ENCODE measurements around the gene CRACR2B.

Gene CRACR2B

DNA sequence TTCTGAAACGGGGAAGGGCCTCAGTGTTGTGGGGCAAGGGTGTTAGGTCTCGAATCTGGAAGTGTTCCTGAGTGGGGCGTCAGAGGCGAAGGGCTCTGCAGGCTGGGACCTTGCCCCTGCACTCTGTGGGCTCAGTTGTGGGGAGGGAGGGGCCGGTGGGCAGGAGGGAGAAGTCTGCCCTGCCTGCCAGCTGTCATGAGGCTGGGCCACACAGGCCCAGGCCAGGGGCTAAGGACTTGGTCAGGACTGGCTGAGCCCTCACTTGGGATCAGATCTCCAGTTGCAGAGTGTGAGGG, at the start of gene CRACR2B:
Gene CRACR2B, plus strand, starts transcription at position 23 of the 296 bp plus-strand sequence. CDS start 689 bp downstream, outside the sequence.
- DNase-seq = no peak

DNA sequence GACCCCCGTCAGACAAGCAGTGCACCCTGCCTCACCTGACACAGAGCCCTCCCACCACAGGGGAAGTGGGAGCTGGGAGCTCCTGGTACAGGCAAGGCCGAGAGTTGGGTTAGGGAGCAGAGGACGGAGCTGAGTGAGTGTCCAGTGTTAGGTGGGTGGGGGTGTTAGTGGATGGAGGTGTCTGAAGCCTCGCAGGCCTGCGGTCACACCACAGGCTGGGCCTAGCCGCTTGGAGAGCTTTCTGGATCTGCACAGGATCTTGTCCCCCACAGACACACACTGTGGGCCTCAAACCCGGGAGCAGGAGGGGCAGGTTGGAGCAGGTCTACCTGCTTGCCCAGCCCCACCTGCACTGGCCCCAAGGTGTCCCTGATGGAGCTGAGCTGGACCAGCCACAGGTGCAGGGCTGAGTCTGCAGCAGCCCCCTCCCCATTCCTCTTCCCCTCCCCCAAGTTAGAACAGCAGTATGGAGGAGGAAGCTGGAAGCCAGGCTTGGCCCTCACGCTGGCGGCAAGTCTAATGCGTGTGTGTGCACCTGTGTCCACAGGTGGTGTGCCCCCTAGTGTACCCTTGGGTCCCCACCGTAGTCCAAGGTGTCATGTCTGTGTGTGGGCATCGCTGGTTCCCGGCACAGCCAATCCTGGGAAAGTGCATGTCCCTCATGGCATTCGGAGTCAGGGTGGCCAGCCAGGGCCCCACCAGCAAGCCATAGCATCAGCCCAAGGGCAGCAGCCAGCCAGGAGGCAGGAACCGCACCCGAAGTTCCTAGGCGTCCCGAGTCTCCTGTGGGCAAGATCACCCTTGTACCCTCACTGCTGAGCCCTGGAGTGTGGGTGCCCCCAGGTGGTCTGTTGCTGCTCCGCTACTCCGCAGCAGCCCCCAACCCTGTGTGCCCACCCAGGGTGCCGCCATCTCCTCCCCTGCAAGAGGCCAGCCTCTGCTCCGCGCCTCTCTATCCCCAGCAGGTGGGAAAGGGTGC, 48.5 kb upstream of the CRACR2B start:
- DNase-seq = no peak

DNA sequence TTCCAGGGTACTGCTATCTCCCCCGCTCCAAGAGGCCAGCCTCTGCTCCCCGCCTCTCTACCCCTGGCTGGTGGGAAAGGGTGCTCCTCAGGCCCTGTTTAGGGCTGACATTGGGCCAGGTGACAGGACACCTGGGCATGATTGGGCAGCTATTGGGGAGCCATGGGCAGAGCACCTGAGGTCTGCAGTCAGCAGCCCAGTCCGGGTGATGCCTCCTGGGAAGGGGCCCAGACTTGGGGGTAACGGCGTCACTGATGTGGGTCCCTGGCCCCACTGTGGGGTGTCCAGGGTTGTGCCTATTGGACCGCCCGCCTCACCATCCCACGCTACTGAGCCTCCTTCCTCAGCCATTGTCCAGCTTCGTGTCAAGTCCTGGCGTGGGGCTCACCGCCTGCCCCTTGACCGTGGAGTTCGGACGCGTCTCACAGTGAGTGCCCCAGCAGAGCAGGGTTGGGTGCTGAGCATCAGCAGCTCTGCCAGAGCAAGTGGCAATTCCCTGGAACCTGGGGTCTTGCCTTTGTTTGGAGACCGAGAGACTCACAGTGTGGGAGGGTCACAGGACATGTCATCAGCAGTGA, 47.7 kb upstream of the CRACR2B start:
- no peak for DNase-seq

DNA sequence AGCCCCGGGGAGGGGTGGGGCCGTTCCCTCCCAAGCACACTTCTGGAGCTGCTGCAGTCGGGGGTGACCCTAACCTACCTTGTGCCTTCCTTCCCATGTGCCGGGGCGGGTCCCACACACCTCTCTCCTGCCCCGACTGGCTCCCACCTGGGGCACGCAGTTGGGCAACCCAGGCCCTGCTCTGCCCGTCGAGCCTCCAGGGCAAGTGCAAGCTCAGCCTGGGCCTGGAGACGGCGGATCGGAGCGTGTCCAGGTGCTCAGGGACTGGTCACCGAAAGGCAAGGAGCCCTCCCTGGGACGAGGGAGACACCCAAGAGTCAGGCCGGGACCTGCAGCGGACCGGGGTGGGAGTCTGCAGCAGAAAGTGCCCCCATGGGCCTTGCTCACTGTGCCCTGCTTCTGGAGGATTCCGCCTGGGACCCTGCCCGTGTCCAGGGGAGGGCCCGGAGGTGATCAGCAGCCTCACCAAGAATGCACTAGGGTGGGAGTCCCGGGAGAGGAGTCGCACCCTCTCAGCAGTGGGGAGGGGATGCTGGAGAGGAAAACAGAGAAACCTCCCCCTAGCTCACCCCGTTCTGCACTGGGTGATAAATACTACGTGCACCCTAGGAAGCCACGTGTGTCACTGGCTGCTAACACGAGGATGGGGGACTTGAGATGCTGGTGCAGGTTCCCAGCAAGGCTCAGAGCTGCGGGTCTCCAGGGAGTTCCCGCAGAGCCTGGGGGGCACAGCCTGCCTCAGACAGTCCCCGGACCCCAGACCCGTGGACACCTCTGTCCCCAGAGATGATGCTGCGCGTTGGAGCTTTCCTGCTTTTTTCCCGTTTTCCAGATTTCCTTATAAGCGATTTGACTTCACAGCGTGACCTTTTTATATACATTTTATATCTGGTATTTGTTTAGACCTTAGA, 45.2 kb upstream of the CRACR2B start:
- no peak for DNase-seq

DNA sequence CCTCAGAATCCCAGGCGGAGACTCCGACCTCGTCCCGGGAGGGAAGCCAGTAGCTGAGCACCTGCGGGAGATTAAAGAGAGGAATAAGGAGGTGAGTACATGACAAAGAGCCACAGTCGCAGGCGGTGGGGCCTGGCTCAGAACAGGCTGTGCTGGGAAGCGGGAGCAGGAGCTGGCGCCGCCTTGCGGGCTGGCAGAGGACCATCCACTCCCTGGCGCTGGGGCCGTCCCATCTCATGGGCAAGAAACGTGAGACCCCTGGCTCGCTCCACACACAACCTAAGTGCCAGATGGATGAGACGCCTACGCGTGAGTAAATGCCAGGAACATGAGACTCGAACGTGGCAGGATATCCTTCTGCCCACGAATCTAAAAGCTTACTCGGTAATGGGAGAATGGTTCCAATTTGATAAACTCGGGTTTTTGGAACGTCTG, 44.1 kb upstream of the CRACR2B start:
- no peak for DNase-seq

DNA sequence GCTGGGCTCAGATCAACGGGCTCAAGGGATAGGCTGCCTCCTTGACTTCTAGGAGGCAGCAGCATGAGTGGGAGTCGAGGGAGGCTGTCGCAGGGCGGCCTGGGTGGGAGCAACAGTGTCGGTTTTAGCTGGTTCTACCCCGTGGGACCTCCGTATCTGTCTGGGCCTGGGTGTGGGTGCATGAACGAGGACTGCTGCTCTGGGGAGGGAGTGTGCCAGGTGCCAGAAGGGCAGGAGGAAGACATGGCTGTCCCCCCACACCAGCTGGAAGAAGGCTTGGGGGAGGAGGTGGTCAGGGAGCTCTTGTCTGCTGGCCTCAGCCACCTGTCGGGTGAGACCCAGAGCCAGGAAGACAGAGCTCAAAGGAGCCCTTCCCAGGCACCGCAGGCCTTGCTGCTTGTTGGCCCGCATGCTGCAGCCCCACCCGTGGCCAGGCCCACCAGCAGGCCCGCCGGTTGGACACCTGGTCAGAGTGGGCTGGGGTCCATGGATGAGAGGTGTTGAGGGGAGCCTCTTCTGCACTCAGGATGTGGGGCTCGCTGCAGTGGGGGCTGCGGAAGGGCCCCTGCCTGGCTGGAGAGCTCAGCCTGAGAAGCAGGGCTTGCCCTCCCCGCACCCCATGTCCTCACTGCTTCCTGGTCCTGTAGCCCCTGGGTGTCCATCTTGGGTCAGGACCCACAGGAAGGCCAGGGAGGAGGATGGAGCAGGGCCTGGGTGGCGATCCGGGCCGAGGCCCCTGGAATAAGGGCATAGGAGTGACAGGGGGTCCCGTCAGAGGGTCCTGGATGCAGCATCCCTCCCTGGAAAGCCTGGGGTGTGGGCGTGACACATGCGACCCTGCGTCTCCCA, 41.3 kb upstream of the CRACR2B start:
- DNase-seq = no peak

DNA sequence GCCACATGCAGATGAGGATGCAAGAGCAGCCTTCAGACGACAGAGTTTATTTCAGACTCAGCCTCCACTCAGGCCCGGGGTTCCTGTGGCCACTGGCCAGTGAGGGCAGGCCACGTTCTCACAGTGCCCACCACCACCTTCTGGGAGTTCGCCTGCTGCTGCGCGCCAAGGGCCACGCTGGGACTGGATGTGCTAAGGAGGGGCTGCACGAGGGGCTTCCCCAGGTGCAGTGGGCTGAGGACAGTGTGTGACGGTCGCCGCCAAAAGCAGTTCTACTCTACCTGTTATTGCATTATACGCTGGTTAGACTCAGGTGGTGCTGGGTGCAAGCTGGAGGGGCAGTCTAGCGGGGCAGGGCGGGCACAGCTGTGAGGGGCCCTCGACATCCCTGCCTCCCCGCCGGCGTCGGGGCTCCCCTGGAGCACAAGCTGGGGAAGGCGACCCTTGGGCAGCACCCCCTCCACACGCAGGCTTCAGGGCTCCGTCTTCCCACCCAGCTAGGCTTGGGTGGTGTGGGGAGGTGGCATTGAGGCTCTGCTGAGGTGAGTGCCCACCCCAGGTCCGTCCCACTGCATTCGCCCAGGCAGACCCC, 40.5 kb upstream of the CRACR2B start:
- no peak for DNase-seq

DNA sequence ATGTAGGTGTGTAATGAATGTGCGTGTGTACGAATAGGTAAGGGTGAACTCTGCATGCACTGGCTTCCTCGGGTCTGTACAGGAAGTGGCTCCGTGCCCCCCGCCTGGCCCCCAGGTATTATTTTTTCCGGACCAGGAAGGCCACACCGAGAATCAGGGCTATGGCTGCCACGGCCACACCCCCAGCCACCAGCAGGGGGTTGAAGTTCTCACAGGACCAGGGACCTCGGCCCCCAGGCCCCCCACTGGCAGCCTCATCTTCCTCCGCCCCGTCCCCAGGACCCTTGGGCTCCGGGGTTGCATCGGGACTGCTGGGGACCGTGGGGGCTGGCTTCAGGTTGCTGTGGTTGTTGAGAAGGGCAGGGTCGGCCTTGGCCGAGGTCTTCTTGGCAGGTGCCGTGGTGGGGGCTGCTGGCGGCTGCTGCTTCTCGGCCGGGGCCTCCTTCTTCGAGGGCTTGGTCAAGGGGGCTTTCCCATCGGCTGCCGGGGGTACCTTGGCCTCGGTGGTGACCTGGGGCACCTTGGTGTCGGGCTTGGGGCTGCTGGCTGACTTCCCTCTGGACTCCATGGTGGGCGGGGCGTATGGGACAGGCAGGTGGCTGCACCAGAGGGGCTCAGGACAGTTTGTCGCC, 39.6 kb upstream of the CRACR2B start:
- no peak for DNase-seq

DNA sequence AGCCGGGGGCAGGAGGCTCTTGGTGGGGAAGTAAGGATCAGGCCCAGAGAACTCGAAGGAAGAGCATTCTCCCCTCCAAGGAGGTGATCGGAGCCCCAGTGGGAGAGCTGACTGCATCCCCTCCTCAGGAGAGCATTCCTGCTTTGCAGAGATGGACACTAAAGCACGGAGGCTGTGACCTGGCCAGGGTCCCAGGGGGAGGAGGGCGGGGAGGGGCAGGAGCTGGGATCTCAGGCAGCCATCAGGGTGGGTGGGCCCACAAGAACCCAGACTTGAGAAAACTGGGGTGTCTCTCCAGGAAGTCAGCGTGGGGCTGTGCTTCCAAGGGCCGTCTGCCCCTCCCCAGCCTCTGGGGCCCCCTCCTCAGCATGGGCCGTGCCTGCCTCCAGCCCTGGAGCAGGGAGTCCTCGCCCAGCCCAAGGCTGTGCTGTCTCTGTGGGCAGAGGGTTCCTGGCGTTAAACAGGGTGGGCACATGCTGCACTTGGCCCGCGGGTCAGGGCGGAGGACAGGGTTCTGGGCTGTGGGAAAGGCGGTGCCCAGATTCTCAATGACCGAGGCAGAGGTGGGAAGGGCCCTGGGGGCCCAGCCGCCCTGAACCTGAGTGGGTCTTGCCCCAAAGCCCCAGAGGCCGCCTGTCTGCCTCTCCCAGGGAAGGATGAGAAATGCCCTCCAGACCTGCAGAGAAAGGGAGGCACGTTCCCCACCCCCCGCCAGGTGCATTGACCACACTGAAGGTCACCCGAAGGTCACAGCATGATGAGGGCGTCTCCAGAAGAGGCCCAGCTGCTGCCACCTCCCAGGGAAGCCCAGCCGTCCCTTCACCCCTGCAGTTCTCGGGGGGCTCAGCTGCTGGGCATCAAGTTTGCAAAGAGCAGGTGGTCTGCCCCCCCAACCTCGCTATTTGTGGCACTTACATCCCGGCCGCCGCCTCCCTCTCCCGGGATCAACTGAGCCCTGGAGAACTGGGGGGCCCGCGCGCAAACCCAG, 38.5 kb upstream of the CRACR2B start:
- no peak for DNase-seq

DNA sequence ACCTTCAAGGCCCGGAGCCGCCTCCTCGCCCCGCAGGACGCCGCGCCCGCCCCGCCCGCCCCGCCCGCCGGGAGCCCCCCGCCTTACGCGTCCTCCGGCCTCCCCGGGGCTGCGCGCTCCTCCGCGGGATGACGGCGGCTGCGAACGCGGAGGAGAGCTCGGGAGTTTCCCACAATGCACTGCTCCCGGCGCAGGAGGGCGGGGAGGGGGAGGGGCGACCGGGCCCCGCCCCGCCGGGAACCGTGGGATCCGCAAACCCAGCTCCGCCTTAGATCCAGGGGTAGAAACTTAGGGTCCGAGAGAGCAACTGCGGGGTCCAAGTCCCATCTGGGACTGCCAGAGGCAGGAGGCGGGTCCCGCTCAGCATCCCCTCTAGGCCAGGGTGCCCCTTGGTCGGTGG, 37.8 kb upstream of the CRACR2B start, which contains the start of gene CEND1:
Gene CEND1, minus strand, starts transcription at position 148 of the 400 bp plus-strand sequence. CDS start 1,514 bp downstream, outside the sequence.
- DNase-seq = no peak

DNA sequence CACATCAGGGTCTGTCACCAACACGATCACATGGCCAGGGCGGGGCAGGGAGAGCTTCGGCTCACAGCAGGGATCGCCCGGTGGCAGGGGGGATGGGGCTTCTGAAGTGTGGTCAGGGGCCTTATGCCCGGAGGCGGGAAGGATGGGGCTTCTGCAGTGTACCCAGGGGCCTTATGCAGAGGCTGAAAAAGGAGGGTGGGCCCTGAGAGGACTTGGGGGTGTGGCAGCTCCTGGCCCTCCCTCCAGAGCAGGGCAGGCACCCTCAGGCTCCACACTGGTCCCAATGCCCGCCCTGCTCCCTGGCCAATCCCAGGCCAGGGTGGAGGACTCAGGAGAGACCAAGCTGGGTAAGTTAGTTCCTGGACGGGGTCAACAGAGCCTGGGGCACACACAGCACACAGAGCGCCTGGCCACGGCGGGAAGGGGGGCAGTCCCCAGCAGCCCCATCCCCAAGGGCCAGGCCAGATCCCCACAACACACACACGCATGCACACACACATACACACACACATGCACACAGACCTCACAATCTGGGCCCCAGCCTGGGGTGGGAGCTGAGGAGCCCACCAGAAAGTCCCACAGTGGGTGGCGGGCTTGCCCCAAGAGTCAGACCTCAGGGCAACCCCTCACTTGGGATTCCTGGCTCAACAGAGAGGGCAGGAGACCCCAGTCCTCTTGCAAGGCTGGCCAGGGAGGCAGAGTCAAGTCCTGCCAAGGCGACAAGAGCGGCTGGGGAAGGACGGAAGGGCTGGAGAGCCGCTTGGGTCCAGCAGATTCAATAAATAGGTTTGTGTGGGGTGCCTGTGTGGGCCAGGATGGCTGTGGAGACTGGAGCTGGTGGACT, 36.8 kb upstream of the CRACR2B start:
- no peak for DNase-seq

DNA sequence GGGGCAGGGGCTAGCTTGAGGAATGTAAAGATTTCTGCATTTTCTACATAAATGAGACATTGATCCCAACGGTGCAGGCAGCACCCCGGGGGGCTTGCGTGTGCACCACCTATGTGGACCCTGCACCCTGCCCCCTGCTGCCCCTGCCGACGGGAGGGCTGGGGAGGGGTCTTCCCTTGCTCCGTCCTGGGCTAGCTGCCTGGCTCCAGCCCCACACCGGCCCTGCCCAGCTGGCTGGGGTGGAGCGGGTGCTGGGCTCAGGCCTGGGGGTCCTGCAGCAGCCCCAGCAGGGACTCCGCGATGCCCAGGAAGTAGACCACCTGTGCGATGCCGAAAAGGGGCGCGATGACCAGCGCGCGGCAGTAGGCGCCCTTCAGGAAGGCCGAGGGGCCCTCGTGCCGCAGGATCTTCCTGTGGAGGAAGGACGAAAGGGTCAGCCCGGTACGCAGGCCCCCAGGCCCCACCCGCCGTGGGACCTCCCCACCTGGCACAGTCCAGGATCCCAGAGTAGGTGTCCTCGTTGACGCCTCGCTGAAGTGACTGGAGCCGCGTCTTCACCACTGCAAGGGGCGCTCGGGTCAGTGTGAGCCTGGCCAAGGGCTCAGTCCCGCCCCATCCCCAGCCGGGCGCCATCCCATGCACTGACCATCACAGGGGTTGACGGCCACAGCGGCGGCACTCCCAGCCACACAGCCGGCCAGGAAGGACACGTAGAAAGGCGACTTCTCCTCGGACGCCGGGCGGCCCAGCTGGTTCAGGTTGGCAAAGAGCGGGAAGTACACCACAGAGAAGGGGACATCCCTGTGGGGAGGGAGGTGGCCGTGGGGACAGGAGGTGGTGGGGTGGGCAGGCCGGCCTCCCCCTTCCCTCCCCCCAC, 35.8 kb upstream of the CRACR2B start:
- no peak for DNase-seq

DNA sequence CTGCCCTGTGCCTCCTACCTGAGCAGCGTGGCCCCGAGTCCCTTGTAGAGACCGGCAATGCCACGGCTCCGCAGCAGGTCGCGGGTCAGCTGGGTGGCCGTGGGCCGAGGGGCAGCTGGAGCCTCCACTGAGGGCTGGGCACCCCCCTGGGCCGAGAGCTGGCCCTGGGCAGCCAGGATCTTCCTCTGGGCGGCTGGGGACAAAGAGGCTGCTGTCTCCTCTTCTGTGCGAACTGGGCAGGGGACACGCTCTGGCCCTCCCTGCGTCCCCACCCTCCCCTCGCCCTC, 35.2 kb upstream of the CRACR2B start:
- DNase-seq = no peak

DNA sequence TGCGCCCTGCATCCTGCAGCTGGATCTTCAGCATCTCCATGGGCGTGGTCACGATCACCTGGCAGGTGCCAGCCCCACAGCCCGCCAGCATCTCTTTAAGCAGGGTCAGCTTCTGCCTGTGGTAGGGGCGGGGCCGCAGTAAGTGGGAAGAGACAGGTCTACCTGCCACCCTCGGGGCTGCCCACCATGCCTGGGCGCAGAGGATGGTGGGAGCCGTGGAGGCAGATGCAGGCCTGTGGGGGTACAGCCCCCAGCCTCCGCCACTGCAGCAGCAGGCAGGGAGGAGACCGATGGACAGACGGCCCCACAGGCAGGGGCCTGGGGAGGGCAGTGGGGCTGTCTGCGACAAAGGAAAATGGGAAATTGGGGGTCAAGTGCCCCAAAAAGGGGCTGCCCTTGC, 34.8 kb upstream of the CRACR2B start:
- DNase-seq = no peak

DNA sequence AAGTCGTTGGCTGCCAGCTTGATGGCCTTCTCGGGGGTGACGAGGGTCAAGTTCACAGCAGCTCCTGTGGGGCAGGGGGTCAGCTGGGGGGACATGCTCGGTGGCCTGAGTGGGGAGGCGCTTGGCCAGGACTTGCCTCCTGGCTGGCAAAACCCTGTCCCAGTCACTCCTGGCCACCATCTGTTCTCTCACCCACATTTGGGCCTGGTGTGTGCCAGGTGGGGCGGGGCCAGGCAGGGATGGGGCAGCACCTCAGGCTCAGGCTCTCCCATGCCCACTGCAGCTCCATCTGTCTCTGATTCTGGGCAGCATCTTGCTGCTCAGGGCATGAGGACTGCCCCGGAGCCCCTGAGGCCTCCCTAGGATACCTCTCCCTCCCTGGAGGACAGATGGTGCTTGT, 34.2 kb upstream of the CRACR2B start:
- no peak for DNase-seq

DNA sequence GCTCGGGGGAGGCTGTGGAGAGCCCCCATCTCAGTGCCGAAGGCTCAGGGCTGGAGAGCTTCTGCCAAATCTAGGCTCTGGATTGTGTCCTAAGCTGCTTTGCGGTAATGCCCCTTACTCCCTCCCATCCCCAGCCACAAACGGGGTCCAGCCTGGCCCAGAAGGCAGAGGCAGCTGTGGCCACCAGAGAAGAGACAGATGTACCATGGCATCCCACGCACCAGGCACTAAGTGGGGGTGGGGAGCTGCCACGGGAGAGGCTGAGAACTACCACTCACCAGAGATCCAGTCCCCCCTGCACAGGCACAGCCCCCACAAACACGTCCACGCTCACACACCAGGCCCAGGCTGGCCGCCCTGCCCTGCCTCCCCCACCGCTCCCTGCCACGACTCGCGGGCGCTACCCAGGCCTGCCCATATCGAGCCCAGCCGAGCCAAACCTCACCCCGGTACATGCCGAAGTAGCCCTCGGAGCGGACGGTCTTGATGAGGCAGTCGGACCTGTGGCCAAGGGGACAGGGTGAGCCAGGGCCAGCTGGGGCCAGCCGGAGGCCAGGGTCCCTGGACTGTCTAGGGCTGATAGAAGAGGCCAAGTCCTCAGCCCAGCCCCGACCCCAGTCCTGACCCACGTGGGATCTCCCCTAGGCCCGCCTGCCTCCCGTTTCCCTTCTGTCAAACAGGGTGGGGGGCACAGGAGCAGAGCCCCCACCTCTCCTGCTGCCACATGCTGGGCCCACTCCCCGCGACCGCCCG, 33.5 kb upstream of the CRACR2B start:
- no peak for DNase-seq
